ENCODE data around the gene FAM3D. TPM values are rescaled to one million over a fixed set of nuclear protein-coding genes. Genes with fewer than 3 reads are reported as not detected.

Gene FAM3D
- total RNA-seq, 1 donor from 2014 or later: 41.3 TPM

- DNase-seq (ENCODE audit: low spot score): no peak
These were observed 72.5 kb downstream of the FAM3D start for GRCh38 chr3:58594117-58594516.

- DNase-seq (ENCODE audit: low spot score): no peak
These were observed 74.8 kb downstream of the FAM3D start for GRCh38 chr3:58591517-58592510.

GRCh38 chr3:58588030-58588614, 78.5 kb downstream of the FAM3D start:
- DNase-seq (ENCODE audit: low spot score): no peak

GRCh38 chr3:58586776-58587192, 79.8 kb downstream of the FAM3D start:
- no peak for DNase-seq (ENCODE audit: low spot score)

GRCh38 chr3:58585994-58586393, 80.6 kb downstream of the FAM3D start:
- DNase-seq (ENCODE audit: low spot score): no peak

- DNase-seq (ENCODE audit: low spot score): peak; percentile 91
These were observed 81.4 kb downstream of the FAM3D start for GRCh38 chr3:58585005-58585786.

GRCh38 chr3:58584690-58585004, 81.9 kb downstream of the FAM3D start:
- no peak for DNase-seq (ENCODE audit: low spot score)

Other genes with a start within 250 kb of the FAM3D start
- 42.2 TPM for gene PDHB, start 232.9 kb downstream of the FAM3D start, total RNA-seq
- gene KCTD6, start 174.7 kb downstream of the FAM3D start, total RNA-seq: 11.4 TPM
- 12.8 TPM for gene ACOX2, start 129.6 kb downstream of the FAM3D start, total RNA-seq
- 102 TPM for gene FAM107A, start 89.4 kb downstream of the FAM3D start, total RNA-seq

Measured in ureter (tissue), 1 donor.